Measurements from ENCODE around the gene TMEM232. TPM values are rescaled to one million over a fixed set of nuclear protein-coding genes. Genes with fewer than 3 reads are reported as not detected.

Gene TMEM232
- total RNA-seq, 2 experiments from 2014 or later, result 0.98 to 1.1 TPM

- TF ChIP-seq CTCF (IDR thresholded peaks at IDR 0.05), result no peak
Observed at GRCh38 chr5:110517396-110517795, 209.1 kb downstream of the TMEM232 start.

GRCh38 chr5:110514030-110514429 lies 212.4 kb downstream of the TMEM232 start:
- no peak for TF ChIP-seq CTCF (IDR thresholded peaks at IDR 0.05)
- Histone ChIP-seq H3K27ac (ENCODE audit: low read depth in 1 of 2, low read length in 2 of 2) (no peak overlapping the region), H3K9me3 (ENCODE audit: control insufficient read depth in 1 of 2, insufficient read depth in 1 of 2, low read length in 2 of 2) (no peaks in the 10 kb centered on the region), H3K27me3 (ENCODE audit: control insufficient read depth in 1 of 2, insufficient read depth in 2 of 2, low read length in 2 of 2) (no peaks in the 10 kb centered on the region), H3K4me1 (ENCODE audit: insufficient read depth, low read length) (no peaks in the 10 kb centered on the region), H3K36me3 (ENCODE audit: insufficient read depth, low read length) (no peaks in the 10 kb centered on the region), H3K4me3 (ENCODE audit: low read length) (no peak overlapping the region)
- H3K27me3 Mint-ChIP-seq, result peaks cover 3% of the 10 kb centered on the region
- H3K27ac Mint-ChIP-seq, result no peak overlapping the region
- H3K4me1 Mint-ChIP-seq (ENCODE audit: low read depth), result no peaks in the 10 kb centered on the region
- ChIA-PET CTCF (no interaction called here), POLR2A (no interaction called here)
- no peak for ATAC-seq (ENCODE audit: poor library complexity)
- H3K36me3 Mint-ChIP-seq (ENCODE audit: low read depth), result no peaks in the 10 kb centered on the region
- intact Hi-C loops (cut with DNase I, micrococcal nuclease), result no loop called here
- no peaks in the 10 kb centered on the region for H3K9me3 Mint-ChIP-seq
- DNase-seq, result no peak
- H3K4me3 Mint-ChIP-seq, result no peak overlapping the region

More at GRCh38 chr5:110517396-110517795, 209.1 kb downstream of the TMEM232 start:
- no peak overlapping the region for H3K27ac Mint-ChIP-seq
- ChIA-PET POLR2A (no interaction called here), CTCF (no interaction called here)
- H3K4me1 Mint-ChIP-seq (ENCODE audit: low read depth), result no peaks in the 10 kb centered on the region
- no peak overlapping the region for H3K4me3 ChIP-seq (ENCODE audit: low read length)
- H3K9me3 ChIP-seq (ENCODE audit: control insufficient read depth in 1 of 2, insufficient read depth in 1 of 2, low read length in 2 of 2), result no peaks in the 10 kb centered on the region
- ATAC-seq (ENCODE audit: poor library complexity) (no peak), DNase-seq (no peak)
- H3K4me1 ChIP-seq (ENCODE audit: insufficient read depth, low read length), result no peaks in the 10 kb centered on the region
- H3K9me3 Mint-ChIP-seq, result peaks cover 10% of the 10 kb centered on the region
- no peaks in the 10 kb centered on the region for H3K36me3 ChIP-seq (ENCODE audit: insufficient read depth, low read length)
- no peaks in the 10 kb centered on the region for H3K36me3 Mint-ChIP-seq (ENCODE audit: low read depth)
- H3K4me3 Mint-ChIP-seq, result no peak overlapping the region
- intact Hi-C loops (cut with DNase I, micrococcal nuclease), result no loop called here
- peaks cover 3% of the 10 kb centered on the region for H3K27me3 Mint-ChIP-seq
- H3K27me3 ChIP-seq (ENCODE audit: control insufficient read depth in 1 of 2, insufficient read depth in 2 of 2, low read length in 2 of 2), result no peaks in the 10 kb centered on the region
- H3K27ac ChIP-seq (ENCODE audit: low read depth in 1 of 2, low read length in 2 of 2), result no peak overlapping the region

- H3K9me3 Mint-ChIP-seq, result no peaks in the 10 kb centered on the region
- H3K27me3 Mint-ChIP-seq, result peaks cover 3% of the 10 kb centered on the region
- no peaks in the 10 kb centered on the region for H3K9me3 ChIP-seq (ENCODE audit: control insufficient read depth in 1 of 2, insufficient read depth in 1 of 2, low read length in 2 of 2)
- H3K36me3 Mint-ChIP-seq (ENCODE audit: low read depth), result no peaks in the 10 kb centered on the region
- DNase-seq (no peak), ATAC-seq (ENCODE audit: poor library complexity) (no peak)
- H3K27ac ChIP-seq (ENCODE audit: low read depth in 1 of 2, low read length in 2 of 2), result no peak overlapping the region
- no peak overlapping the region for H3K27ac Mint-ChIP-seq
- no peaks in the 10 kb centered on the region for H3K27me3 ChIP-seq (ENCODE audit: control insufficient read depth in 1 of 2, insufficient read depth in 2 of 2, low read length in 2 of 2)
- ChIA-PET CTCF (no interaction called here), POLR2A (no interaction called here)
- no peaks in the 10 kb centered on the region for H3K4me1 ChIP-seq (ENCODE audit: insufficient read depth, low read length)
- H3K4me3 Mint-ChIP-seq, result no peak overlapping the region
- intact Hi-C loops (cut with DNase I, micrococcal nuclease), result no loop called here
- no peaks in the 10 kb centered on the region for H3K36me3 ChIP-seq (ENCODE audit: insufficient read depth, low read length)
- no peaks in the 10 kb centered on the region for H3K4me1 Mint-ChIP-seq (ENCODE audit: low read depth)
- no peak for TF ChIP-seq CTCF (IDR thresholded peaks at IDR 0.05)
- no peak overlapping the region for H3K4me3 ChIP-seq (ENCODE audit: low read length)
Observed at GRCh38 chr5:110512266-110512665, 214.2 kb downstream of the TMEM232 start.

Measured in CD4-positive, alpha-beta T cell (primary cell).